WTC11 (cell line): ENCODE results near the gene ZNF672. TPM values are rescaled to one million over a fixed set of nuclear protein-coding genes. Genes with fewer than 3 reads are reported as not detected.

Source experiments
- ATAC-seq: fragments of 200-7000 bp; cut with Tn5 transposase; 2 replicates; pipeline ENCODE4 v1.10.0; 2021; ENCODE audit warnings: mild to moderate bottlenecking, moderate library complexity
- CTCF ChIA-PET: fragments of 300-600 bp; sonication (Branson Sonifier 250); formaldehyde crosslinking; loops from one replicate; lab custom pipeline; 2021; ENCODE audit warnings: antibody characterized with exemption; lab: Charles Lee
- POLR2A ChIA-PET: fragments of 350-600 bp; sonication (Branson Sonifier 250); formaldehyde crosslinking; loops from one replicate; lab custom pipeline; 2021; ENCODE audit warnings: antibody characterized with exemption; lab: Charles Lee
- DNase-seq: peaks from one replicate; pipeline ENCODE4 v3.0.0; 2021; ENCODE audit warnings: low spot score
- H3K27ac Mint-ChIP-seq: 2 replicates; pipeline ENCODE4 v1.8.0; 2021; ENCODE audit warnings: mixed read lengths
- H3K27me3 Mint-ChIP-seq: 2 replicates; pipeline ENCODE4 v1.8.0; 2021; ENCODE audit warnings: low read depth, mild to moderate bottlenecking, moderate library complexity, mixed read lengths
- H3K36me3 Mint-ChIP-seq: 2 replicates; pipeline ENCODE4 v1.8.0; 2021; ENCODE audit warnings: mixed read lengths
- H3K4me1 Mint-ChIP-seq: 2 replicates; pipeline ENCODE4 v1.8.0; 2022; ENCODE audit warnings: mixed read lengths
- H3K4me3 Mint-ChIP-seq: 2 replicates; pipeline ENCODE4 v1.8.0; 2021; ENCODE audit warnings: mild to moderate bottlenecking, moderate library complexity, mixed read lengths
- H3K9me3 Mint-ChIP-seq: 2 replicates; pipeline ENCODE4 v1.8.0; 2021; ENCODE audit warnings: mixed read lengths
- ATF6 ChIP-seq: sonication (generic); formaldehyde crosslinking; IDR thresholded peaks from 2 replicates; pipeline ENCODE4 v1.8.1; 2023; ENCODE audit warnings: mild to moderate bottlenecking, missing genetic modification reagents
- E2F5 ChIP-seq: sonication (generic); formaldehyde crosslinking; IDR thresholded peaks from 2 replicates; pipeline ENCODE4 v1.8.1; 2022; ENCODE audit warnings: mild to moderate bottlenecking, moderate library complexity, missing genetic modification reagents
- MAX ChIP-seq: sonication (generic); formaldehyde crosslinking; IDR thresholded peaks from 2 replicates; pipeline ENCODE4 v1.8.0; 2022; ENCODE audit warnings: mild to moderate bottlenecking, missing genetic modification reagents
- MYBL2 ChIP-seq: sonication (generic); formaldehyde crosslinking; IDR thresholded peaks from 2 replicates; pipeline ENCODE4 v1.8.1; 2023; ENCODE audit warnings: mild to moderate bottlenecking, moderate library complexity, missing genetic modification reagents
- PRDM15 ChIP-seq: sonication (generic); formaldehyde crosslinking; IDR thresholded peaks from 2 replicates; pipeline ENCODE4 v1.8.0; 2022; ENCODE audit warnings: missing genetic modification reagents
- PRRX2 ChIP-seq: fragments of 250-450 bp; sonication (Bioruptor Pico); IDR thresholded peaks from 2 replicates; pipeline ENCODE4 v1.8.0; 2021; ENCODE audit warnings: mild to moderate bottlenecking
- TCF7 ChIP-seq: sonication (generic); formaldehyde crosslinking; IDR thresholded peaks from 2 replicates; pipeline ENCODE4 v1.8.0; 2022; ENCODE audit warnings: mild to moderate bottlenecking, low read depth, missing genetic modification reagents, moderate library complexity
- ZBTB21 ChIP-seq: sonication (generic); formaldehyde crosslinking; IDR thresholded peaks from 2 replicates; pipeline ENCODE4 v1.8.1; 2023; ENCODE audit warnings: mild to moderate bottlenecking, missing genetic modification reagents, borderline replicate concordance
- ZNF512 ChIP-seq: sonication (generic); formaldehyde crosslinking; IDR thresholded peaks from 2 replicates; pipeline ENCODE4 v1.8.1; 2022; ENCODE audit warnings: missing genetic modification reagents, borderline replicate concordance
- total RNA-seq: library from RNA; stranded (reverse); gene quantifications from 3 replicates; pipeline ENCODE4 v1.2.3, GENCODE V29; 2021

ZNF672 gene
- total RNA-seq, 1 experiment from 2014 or later: 37.9 TPM

GRCh38 chr1:248815407-248816034 lies 22.5 kb upstream of the ZNF672 start:
- Mint-ChIP-seq H3K27ac (peak overlapping the region; percentile 37; the same call in 1 of the 2 replicates), H3K36me3 (peaks cover 48% of the 10 kb centered on the region), H3K27me3 (no peaks in the 10 kb centered on the region)

More at GRCh38 chr1:248815407-248816034, 22.5 kb upstream of the ZNF672 start:
- H3K4me3 Mint-ChIP-seq: no peak overlapping the region
- no peak for DNase-seq
- H3K4me1 Mint-ChIP-seq: peaks cover 32% of the 10 kb centered on the region
- no peaks in the 10 kb centered on the region for H3K9me3 Mint-ChIP-seq
- CTCF ChIA-PET: no interaction called here
- TF ChIP-seq TCF7 (CRISPR knock-in tag) (no peak), PRRX2 (CRISPR knock-in tag) (no peak), ZNF512 (CRISPR knock-in tag) (no peak), MAX (CRISPR knock-in tag) (no peak), MYBL2 (no peak), ATF6 (CRISPR knock-in tag) (no peak), PRDM15 (CRISPR knock-in tag) (no peak), ZBTB21 (CRISPR knock-in tag) (no peak), E2F5 (no peak)
- TF ChIP-seq, all 79 proteins: peak for 0
- peak; percentile 9; the same call in 1 of the 2 replicates for ATAC-seq
- POLR2A ChIA-PET: no interaction called here
